H9 (cell line): ENCODE data around the gene STX8. TPM values are rescaled to one million over a fixed set of nuclear protein-coding genes. Genes with fewer than 3 reads are reported as not detected.

ENCODE experiments used
- DNase-seq: peaks from one replicate; pipeline ENCODE4 v3.0.0-alpha.2; 2017
- H2AFZ ChIP-seq: one replicate; pipeline ENCODE4 v1.6.1; 2013; ENCODE audit warnings: mild to moderate bottlenecking, low read length, control low read depth, moderate library complexity
- H2AK5ac ChIP-seq: 2 replicates; pipeline ENCODE4 v1.6.1; 2013; ENCODE audit warnings: low read length, control low read depth, mixed read lengths; ENCODE audit not compliant: insufficient read length
- H2BK120ac ChIP-seq: one replicate; pipeline ENCODE4 v1.6.1; 2013; ENCODE audit warnings: low read depth, mild to moderate bottlenecking, low read length, control low read depth, inconsistent platforms; ENCODE audit not compliant: poor library complexity, severe bottlenecking
- H2BK12ac ChIP-seq: 2 replicates; pipeline ENCODE4 v1.6.1; 2013; ENCODE audit warnings: low read length, control low read depth, mixed read lengths, low read depth; ENCODE audit not compliant: insufficient read length
- H2BK15ac ChIP-seq: 2 replicates; pipeline ENCODE4 v1.6.1; 2013; ENCODE audit warnings: low read depth, low read length, control low read depth
- H2BK20ac ChIP-seq: one replicate; pipeline ENCODE4 v1.6.1; 2013; ENCODE audit warnings: low read depth, mild to moderate bottlenecking, low read length, control low read depth, inconsistent platforms; ENCODE audit not compliant: poor library complexity, severe bottlenecking
- H2BK5ac ChIP-seq: 2 replicates; pipeline ENCODE4 v1.6.1; 2013; ENCODE audit warnings: low read length, control low read depth, mixed read lengths; ENCODE audit not compliant: insufficient read length
- H3K14ac ChIP-seq: 2 replicates; pipeline ENCODE4 v1.6.1; 2013; ENCODE audit warnings: low read length, control low read depth; ENCODE audit not compliant: insufficient read depth
- H3K18ac ChIP-seq: 2 replicates; pipeline ENCODE4 v1.6.1; 2013; ENCODE audit warnings: low read depth, mild to moderate bottlenecking, mixed read lengths, low read length, control low read depth; ENCODE audit not compliant: insufficient read length
- H3K23ac ChIP-seq: 2 replicates; pipeline ENCODE4 v1.6.1; 2013; ENCODE audit warnings: low read length, control low read depth, mixed read lengths, low read depth; ENCODE audit not compliant: insufficient read length
- H3K23me2 ChIP-seq: 2 replicates; pipeline ENCODE4 v1.6.1; 2013; ENCODE audit warnings: low read depth, mild to moderate bottlenecking, mixed read lengths, low read length, control low read depth; ENCODE audit not compliant: insufficient read length, poor library complexity, severe bottlenecking
- H3K27ac ChIP-seq: 2 replicates; pipeline ENCODE4 v1.5.1; 2013; ENCODE audit warnings: low read length, control low read depth, mixed read lengths, low read depth; ENCODE audit not compliant: insufficient read length
- H3K27me3 ChIP-seq: 2 replicates; pipeline ENCODE4 v1.6.1; 2013; ENCODE audit warnings: low read length, control low read depth, inconsistent platforms; ENCODE audit not compliant: insufficient read depth
- H3K4ac ChIP-seq: 2 replicates; pipeline ENCODE4 v1.6.1; 2013; ENCODE audit warnings: low read depth, mild to moderate bottlenecking, control low read depth, inconsistent platforms, low read length, moderate library complexity
- H3K4me1 ChIP-seq: 2 replicates; pipeline ENCODE4 v1.6.1; 2013; ENCODE audit warnings: low read length, control low read depth, inconsistent platforms; ENCODE audit not compliant: insufficient read depth
- H3K4me2 ChIP-seq: 2 replicates; pipeline ENCODE4 v1.6.1; 2013; ENCODE audit warnings: low read length, control low read depth, mixed read lengths; ENCODE audit not compliant: insufficient read length, insufficient read depth
- H3K56ac ChIP-seq: 2 replicates; pipeline ENCODE4 v1.6.1; 2013; ENCODE audit warnings: low read depth, mild to moderate bottlenecking, mixed read lengths, low read length, control low read depth; ENCODE audit not compliant: insufficient read length
- H3K79me1 ChIP-seq: 2 replicates; pipeline ENCODE4 v1.6.1; 2013; ENCODE audit warnings: low read depth, mild to moderate bottlenecking, moderate library complexity, low read length, control low read depth, inconsistent platforms; ENCODE audit not compliant: insufficient read depth, poor library complexity, severe bottlenecking
- H3K79me2 ChIP-seq: 2 replicates; pipeline ENCODE4 v1.6.1; 2013; ENCODE audit warnings: low read length, control low read depth, inconsistent platforms; ENCODE audit not compliant: insufficient read depth
- H3K9ac ChIP-seq: 2 replicates; pipeline ENCODE4 v1.6.1; 2013; ENCODE audit warnings: low read length, control low read depth, mixed read lengths; ENCODE audit not compliant: insufficient read length; ENCODE audit errors: extremely low read depth
- H3K9me3 ChIP-seq: one replicate; pipeline ENCODE4 v1.6.1; 2013; ENCODE audit warnings: low read depth, low read length, inconsistent platforms; ENCODE audit not compliant: control insufficient read depth
- H3T11ph ChIP-seq: one replicate; pipeline ENCODE4 v1.6.1; 2013; ENCODE audit warnings: mild to moderate bottlenecking, low read length, control low read depth, inconsistent platforms
- H4K20me1 ChIP-seq: one replicate; pipeline ENCODE4 v1.6.1; 2013; ENCODE audit not compliant: control insufficient read depth, insufficient read length, insufficient read depth
- H4K5ac ChIP-seq: 2 replicates; pipeline ENCODE4 v1.6.1; 2013; ENCODE audit warnings: low read depth, mild to moderate bottlenecking, mixed read lengths, low read length, control low read depth; ENCODE audit not compliant: insufficient read length
- H4K8ac ChIP-seq: replicated peaks from 2 replicates; pipeline ENCODE4 v1.6.1; 2013; ENCODE audit warnings: low read length, control low read depth, mixed read lengths, low read depth; ENCODE audit not compliant: insufficient read length
- H4K91ac ChIP-seq: 2 replicates; pipeline ENCODE4 v1.6.1; 2013; ENCODE audit warnings: low read depth, mild to moderate bottlenecking, moderate library complexity, mixed read lengths, low read length, control low read depth; ENCODE audit not compliant: insufficient read length
- H3K27ac Mint-ChIP-seq, 3 experiments: 2 replicates in 2 of 3; 3 replicates in 1 of 3; pipeline ENCODE4 v1.8.0; 2020 to 2021; ENCODE audit warnings: mixed read lengths in 3 of 3, mild to moderate bottlenecking in 1 of 3, moderate library complexity in 1 of 3
- H3K27me3 Mint-ChIP-seq: 2 replicates; pipeline ENCODE4 v1.8.0; 2021; ENCODE audit warnings: low read depth, mild to moderate bottlenecking, moderate library complexity, mixed read lengths
- H3K36me3 Mint-ChIP-seq, 3 experiments: 2 replicates in 2 of 3; 3 replicates in 1 of 3; pipeline ENCODE4 v1.8.0; 2020 to 2021; ENCODE audit warnings: low read depth in 3 of 3, mixed read lengths in 3 of 3; ENCODE audit not compliant: insufficient read depth in 1 of 3
- H3K4me1 Mint-ChIP-seq, 2 experiments: 2 replicates each; pipeline ENCODE4 v1.8.0; 2020; ENCODE audit warnings: mixed read lengths in 2 of 2
- H3K4me3 Mint-ChIP-seq, 2 experiments: 2 replicates in 1 of 2; 3 replicates in 1 of 2; pipeline ENCODE4 v1.8.0; 2020 to 2021; ENCODE audit warnings: mild to moderate bottlenecking in 2 of 2, mixed read lengths in 2 of 2, moderate library complexity in 1 of 2
- H3K9me3 Mint-ChIP-seq, 2 experiments: 2 replicates in 1 of 2; 3 replicates in 1 of 2; pipeline ENCODE4 v1.8.0; 2020; ENCODE audit warnings: mild to moderate bottlenecking in 2 of 2, mixed read lengths in 2 of 2, moderate library complexity in 1 of 2
- CTCF ChIP-seq: fragments of 200-600 bp; sonication (generic); conservative IDR thresholded peaks from 3 replicates; pipeline ENCODE4 v1.8.0; 2021; ENCODE audit warnings: antibody characterized with exemption, mild to moderate bottlenecking
- WGBS: extraction: QIAGEN DNeasy Blood & Tissue Kit; methylation state at CpG from one replicate; pipeline ENCODE4 v1.1.7; 2013; ENCODE audit warnings: missing lambda C conversion rate, low lambda C conversion rate, mixed read lengths; ENCODE audit not compliant: insufficient read length; ENCODE audit errors: extremely low coverage; 5-methylcytosine and 5-hydroxymethylcytosine counted together
- total RNA-seq: library from RNA; stranded (reverse); gene quantifications from 2 replicates; pipeline ENCODE4 v1.2.1, GENCODE V29; 2021

STX8 gene
- total RNA-seq, 1 experiment from 2014 or later, result 55.1 TPM

- TF ChIP-seq CTCF, result no peak
- no peak overlapping the region for H3K9ac ChIP-seq
- no peak overlapping the region for H3K4me2 ChIP-seq
- H4K5ac ChIP-seq, result no peak overlapping the region
- no peak overlapping the region for H3K18ac ChIP-seq
- no peak overlapping the region for H3T11ph ChIP-seq
- peaks cover 0 to 12% (median 0%) of the 10 kb centered on the region in 3 experiments; a peak in 3 of 7 replicates for H3K36me3 Mint-ChIP-seq
- no peak overlapping the region for H3K23ac ChIP-seq
- no peak overlapping the region for H3K14ac ChIP-seq
- no peak overlapping the region for H2BK20ac ChIP-seq
- H3K4me1 ChIP-seq, result peaks cover 5% of the 10 kb centered on the region; the same call in 1 of the 2 replicates
- H4K91ac ChIP-seq, result no peak overlapping the region
- peaks cover 23 to 25% of the 10 kb centered on the region in 2 experiments for H3K4me1 Mint-ChIP-seq
- no peaks in the 10 kb centered on the region for H3K23me2 ChIP-seq
- no peaks in the 10 kb centered on the region for H3K79me1 ChIP-seq
- no peak overlapping the region for H2AK5ac ChIP-seq
- H3K27ac ChIP-seq, result no peak overlapping the region
- no peak overlapping the region for H3K27ac Mint-ChIP-seq
- no peak overlapping the region for H2AFZ ChIP-seq
- H2BK12ac ChIP-seq, result no peak overlapping the region
- no CpG with 5 or more reads among the region's 4 CpGs for WGBS
- H3K27me3 ChIP-seq, result no peaks in the 10 kb centered on the region
- H2BK15ac ChIP-seq, result no peak overlapping the region
- no peak overlapping the region for H2BK120ac ChIP-seq
- H3K9me3 Mint-ChIP-seq, result peaks cover 4% of the 10 kb centered on the region in 2 experiments; a peak in 2 of 5 replicates
- DNase-seq, result no peak
- no peaks in the 10 kb centered on the region for H3K79me2 ChIP-seq
- H4K8ac ChIP-seq, result no peak overlapping the region
- no peaks in the 10 kb centered on the region for H3K27me3 Mint-ChIP-seq
- no peak overlapping the region for H3K56ac ChIP-seq
- no peaks in the 10 kb centered on the region for H3K9me3 ChIP-seq
- no peak overlapping the region for H3K4ac ChIP-seq
- no peak overlapping the region for H2BK5ac ChIP-seq
- no peaks in the 10 kb centered on the region for H4K20me1 ChIP-seq
- H3K4me3 Mint-ChIP-seq, result no peak overlapping the region
Observed at GRCh38 chr17:9313346-9313745, 262.3 kb downstream of the STX8 start.
